GM19240 (cell line): ENCODE measurements around the gene ICE2.

ENCODE experiments used
- DNase-seq: peaks from one replicate; pipeline ENCODE4 v3.0.0; 2011; ENCODE audit warnings: low spot score; ENCODE audit not compliant: insufficient read length

ICE2 gene

DNA sequence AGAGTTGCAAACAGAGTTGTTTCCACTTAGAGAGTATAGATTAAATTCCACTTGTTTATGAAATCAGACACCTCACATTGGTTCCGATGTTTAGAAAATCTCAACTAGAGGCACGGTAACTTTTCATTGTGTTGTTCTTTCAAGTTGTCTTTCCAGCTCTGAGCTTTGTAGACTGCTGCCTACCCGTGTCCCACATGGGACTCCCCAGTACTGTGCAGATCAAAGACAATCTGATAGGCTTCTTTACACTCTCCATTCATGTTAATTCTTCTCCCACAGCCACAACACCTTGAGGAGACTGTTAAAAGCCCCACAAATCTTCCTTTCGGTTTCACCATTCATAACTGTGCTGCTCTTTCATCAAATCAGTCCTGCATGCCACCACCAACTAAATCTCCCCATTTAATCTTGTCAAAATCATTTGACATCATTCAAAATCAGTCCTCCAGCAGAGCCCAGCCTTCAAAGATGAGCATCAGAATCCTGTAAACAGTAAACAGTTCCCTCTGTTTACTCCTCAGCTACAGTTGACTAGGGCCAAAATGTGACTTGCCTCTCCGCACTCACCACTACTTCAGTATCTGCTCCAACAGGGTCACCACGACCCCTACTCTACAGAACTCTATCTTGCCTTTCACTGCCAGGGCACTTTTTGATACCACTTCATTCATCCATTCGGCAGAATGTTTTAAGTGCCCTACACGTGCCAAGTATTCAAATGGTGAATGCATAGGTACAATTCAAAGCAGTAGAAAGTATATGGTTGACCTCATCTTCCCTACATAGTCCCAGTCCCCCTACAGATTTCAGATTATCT lies 89.5 kb downstream of the ICE2 start:
- no peak for DNase-seq

DNA sequence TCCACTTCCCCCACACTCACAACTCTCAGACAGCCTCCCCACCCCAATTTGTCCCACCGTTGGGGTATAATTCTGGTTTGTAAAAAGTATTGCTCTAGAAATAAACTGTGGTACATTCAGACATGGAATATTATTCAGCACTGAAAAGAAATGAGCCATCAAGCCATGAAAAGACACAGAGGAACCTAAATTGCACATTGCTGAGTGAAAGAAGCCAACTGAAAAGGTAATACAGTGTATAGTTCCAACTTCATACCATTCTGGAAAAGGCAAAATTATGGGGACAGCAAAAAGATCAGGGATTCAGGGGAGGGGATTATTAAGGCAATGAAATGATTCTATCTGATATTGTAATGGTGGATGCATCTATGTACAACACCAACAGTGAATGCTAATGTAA lies 91.6 kb downstream of the ICE2 start:
- no peak for DNase-seq

DNA sequence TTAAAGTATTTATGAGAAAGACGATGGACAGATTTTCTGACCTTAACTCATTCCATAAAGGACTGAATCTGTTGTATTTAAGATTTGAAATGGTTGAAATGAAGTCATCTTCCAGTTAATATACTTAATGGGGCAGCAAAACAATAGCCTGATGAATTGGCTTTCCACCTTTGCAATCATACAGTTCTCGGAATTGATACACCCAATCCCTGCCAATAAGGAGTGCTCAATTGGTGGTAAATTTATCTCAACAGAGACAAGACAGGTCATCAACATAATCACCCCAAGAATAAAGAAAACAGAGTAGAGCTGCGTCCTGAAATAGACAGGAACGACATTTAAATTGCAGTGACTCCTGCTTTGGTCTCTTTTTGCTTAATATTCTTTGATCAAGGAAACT lies 92.3 kb downstream of the ICE2 start:
- no peak for DNase-seq

DNA sequence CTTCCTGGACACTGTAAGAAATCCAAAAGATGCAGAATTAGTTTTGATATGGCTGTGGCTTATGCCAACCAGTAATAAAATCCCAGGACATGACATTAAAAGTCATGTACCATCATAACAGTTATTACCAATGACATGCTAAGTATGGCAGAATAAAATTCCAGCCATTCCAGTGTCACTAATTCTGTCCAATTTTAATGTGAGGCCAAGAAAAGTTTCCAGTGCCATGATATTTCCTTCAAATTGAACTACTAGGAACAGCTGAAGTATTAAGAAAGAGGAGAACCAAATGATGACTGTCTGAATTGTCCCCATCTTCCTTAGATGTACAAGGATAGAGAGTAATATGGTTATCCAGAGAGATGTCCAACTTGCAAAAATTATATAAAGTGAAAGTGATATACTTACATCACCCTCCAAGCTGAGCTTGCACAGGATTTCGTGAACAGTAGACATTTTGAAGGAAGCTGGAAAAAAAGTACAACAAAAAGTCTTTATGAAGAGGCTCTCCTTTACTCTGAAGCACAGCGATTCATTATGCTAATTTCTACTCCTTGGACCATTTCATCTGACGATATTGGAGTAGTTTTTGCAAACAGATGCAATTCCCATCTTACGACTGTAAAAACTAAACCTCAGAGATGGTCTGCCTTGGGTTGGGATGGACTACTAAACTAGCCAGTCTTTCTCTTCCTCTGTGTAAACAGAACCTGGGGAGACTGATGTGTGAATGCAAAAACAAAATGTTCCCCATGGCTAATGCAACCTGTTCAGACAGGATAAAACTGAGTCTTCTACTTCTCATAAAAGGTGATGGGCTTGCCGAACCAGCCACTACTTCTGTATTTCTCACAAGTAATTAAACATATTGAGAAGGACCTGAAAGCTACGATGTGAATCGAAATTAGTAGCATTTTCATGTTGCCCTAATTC lies 93.1 kb downstream of the ICE2 start:
- DNase-seq = no peak

DNA sequence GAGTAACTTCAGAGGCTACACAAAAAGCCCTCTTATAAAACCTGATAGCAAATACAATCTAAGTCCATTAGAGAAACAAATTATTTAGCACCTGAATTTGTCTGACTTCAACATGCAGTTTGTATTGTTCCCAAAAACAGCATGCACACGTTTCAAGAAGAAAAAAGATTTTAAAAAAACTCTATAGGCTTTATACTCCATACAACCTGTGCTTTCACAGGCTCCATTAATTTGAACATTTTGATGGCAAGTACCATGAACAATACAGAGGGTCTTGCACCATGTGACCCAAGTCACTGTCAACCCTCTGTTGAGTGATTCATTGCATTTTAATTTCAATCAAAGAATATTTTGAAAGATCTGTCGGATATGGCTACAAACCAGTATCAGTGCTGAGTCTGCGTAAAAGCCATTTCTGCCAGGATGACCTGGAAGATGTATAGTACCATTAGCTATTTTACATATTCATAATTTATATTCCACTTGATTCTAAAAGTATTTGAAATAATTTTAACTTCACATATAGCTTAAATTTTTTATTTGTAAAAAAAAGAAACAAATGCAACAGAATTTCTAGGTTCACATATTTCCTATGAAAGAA lies 94.3 kb downstream of the ICE2 start:
- no peak for DNase-seq

DNA sequence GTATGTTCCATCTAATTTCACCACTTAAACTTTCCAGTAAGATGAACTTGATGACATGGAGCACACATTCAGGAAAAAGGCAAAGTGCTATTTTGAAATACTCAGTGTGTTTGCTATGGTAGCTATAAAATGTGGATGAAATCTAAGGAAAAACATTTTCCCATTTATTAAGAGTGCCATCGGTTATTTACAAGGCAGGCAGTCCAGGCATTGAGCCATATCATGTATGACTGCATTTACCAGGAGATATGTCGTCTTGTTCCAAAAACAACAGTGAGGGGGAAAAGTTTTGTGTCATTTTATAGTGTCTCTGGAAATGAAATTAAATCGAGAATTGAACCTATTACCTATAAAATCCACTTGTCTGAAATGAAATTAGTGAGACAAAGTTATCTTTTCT lies 94.9 kb downstream of the ICE2 start:
- no peak for DNase-seq

DNA sequence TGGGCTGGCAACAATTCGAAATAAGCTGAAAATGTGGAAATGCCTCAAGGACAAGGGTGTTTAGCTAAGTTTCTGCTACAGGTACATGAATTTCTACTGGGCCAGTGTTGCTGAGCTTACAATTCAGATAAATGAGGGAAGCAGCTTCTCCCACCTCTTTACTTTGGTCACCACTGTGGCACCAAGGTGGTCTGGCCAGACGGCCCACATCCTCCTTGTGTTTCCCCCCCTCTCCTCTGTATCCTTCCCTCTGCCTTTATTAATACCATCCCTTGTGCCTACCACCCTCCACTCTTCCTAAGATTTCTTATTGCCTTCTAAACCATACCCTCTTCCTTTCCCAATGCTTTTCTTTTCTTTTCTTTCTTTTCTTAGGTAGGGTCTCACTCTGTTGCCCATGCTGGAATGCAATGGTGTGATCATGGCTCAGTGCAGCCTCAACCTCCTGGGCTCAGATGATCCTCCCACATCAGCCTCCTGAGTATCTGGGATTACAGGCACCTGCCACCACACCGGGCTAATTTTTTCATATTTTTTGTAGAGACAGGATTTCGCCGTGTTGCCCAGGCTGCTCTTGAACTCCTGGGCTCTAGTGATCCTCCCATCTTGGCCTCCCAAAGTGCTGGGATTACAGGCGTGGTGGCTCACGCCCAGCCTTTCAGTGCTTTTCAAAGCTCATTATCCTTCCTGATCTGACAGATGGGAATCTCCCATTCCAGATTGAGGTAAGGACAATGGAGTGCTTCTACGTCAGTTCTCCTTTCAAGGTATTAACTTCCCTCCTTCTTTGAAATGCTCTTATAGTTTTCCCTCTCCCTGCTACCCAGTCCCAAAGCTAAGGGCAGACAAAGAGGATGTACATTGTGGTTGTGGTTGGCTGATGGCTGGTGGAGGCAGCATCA lies 95.9 kb downstream of the ICE2 start:
- DNase-seq = no peak

DNA sequence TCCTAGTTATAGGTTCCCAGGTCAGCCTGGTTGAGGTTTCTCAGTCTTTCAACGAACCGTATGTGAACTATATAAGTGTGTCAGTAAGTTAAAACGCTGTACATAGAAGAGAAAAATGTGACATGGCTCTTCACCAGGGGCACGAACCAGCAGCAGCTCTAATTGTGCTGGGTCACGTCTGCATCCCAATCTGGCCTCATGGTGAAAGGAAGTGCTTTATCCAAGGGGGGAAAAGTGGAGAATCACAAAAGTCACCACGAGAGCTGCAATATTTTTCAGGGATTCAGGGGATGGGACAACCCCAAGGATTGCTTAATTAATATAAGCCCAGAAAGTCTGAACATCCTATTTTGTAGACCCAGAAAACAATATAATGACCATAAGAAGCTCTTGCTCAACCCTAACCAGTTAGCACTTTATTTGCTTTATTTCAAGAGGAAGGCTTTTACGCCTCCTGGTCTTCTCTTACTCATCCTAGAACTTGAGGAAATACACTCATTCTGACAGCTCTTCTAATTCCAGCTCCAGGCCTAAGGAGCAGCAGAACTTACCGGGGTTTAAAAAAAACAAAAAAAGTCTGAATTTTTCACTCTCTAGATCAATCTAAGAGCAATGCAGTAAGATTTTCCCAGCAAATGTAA lies 97.7 kb downstream of the ICE2 start:
- DNase-seq = no peak

DNA sequence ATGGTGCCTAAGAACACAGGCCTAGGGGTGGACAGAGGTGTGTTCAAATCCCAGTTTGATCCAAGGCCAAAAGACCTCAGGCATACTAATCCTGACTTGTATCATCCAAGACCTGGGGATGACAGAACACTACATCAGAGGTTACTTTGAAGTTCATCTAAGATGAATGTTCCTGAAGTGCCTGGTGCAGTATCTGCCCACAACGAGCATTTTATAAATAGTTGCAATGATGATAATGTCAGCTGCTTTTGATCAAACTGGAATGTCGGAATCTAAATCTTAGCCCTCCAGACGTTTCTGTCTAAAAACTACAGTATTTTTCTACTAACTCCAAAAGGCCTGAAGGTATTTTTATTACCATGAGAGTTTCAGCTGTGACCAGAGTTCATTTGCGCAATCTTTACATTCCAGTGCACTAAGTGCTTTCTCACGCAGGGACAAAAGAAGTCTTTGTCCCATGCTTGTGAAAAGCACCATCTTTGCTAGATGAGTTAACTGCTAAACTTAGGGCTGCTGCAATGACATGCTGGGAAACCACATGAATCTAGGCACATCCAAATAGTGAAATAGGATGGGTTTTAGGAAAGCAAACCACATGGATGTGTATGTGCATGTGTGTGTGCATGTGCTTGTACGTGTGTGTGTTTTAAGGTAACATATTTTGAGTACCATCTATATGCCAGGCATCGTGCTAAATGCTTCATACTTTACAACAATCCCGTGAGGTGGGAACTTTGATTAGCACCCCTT lies 99.2 kb downstream of the ICE2 start:
- no peak for DNase-seq

DNA sequence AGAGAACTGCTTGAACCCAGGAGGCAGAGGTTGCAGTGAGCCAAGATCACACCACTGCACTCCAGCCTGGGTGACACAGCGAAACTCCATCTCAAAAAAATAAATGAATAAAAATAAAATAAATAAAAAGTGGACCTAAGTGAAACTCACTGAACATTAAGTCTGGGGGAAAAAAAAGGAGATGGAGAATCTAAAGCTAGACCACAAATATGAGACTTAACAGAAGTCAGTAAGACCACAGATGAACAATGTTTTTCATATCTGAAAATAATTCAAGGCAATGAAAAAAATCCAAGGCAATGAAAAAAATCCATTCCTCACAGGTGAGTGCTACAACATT lies 99.8 kb downstream of the ICE2 start:
- DNase-seq = no peak

DNA sequence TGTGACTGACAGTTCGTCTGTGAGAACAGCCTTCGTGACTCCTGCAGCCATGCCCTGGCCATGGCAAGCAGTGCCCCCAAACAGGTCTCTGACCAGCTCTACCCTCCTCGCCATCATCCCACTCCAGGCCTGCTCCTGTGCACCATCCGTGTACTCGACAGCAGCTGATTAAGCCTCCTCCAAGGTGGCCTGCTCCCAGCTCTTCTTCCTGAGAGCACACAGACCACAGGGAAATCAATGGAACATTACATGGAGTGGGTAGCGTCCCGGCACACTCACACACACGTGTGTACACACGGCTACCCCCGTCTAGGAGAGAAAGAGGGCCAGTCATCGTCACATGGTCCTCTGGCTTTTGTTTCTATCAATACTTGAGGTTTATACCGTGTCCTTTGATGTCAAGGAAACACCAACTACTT lies 102.3 kb downstream of the ICE2 start:
- DNase-seq = no peak

DNA sequence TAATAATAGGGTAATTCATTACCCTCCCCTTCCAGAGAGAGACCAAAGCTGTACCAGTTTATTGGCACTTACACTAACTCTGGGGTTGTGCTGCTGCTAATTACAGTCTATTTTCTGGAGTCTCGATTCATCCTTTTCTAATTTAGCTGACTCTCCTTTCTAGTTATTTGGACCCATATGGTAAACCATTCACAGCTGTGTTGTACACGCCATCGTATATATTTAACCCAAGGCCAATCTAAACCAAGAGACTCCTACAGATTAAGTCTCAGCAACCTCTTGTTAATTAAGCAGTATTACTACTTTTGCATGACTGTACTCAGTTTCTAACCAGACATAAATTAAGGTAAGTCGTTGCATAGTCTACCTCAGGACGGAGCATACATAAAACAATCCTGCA lies 103.6 kb downstream of the ICE2 start:
- no peak for DNase-seq

DNA sequence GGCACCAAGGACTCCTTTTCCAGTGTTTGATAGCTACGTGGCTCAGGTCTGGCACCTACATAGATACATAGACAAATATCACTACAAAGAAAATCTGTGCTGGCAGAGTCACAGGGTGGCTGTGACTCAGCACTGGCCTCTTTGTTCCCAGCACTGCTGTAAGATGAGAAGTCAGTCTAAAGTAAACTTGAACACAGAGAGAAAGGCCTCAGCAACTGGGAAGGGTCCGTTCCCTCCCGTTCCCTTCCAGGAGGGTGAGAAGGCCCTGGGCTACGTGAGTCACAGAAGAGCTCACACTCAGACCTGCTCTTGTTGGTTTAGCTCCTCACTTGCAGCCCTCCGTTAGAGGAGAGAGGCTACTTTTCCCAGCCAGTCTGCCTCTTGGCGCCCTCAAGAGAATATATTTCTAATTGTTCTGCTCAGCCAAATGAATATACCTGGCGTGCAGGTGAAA lies 104.3 kb downstream of the ICE2 start:
- no peak for DNase-seq

DNA sequence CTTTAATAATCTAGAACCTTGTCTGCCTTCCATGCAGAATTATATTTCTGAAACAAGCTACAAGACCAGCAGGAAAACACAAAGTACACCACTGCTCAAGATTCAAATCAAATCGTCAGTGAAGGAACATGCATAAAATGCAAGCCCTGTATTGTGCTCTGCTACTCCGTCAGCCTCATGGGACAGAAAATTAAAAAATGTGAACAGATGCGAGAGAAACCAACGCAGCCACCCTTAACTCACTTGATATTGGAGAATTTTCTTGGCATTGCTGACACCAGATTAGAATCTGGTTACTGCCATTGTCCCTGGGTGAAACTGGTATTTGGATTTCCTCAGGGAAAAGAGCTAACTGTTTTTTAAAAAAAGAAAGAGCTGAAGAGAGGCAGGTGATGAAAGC lies 104.7 kb downstream of the ICE2 start:
- DNase-seq = no peak

DNA sequence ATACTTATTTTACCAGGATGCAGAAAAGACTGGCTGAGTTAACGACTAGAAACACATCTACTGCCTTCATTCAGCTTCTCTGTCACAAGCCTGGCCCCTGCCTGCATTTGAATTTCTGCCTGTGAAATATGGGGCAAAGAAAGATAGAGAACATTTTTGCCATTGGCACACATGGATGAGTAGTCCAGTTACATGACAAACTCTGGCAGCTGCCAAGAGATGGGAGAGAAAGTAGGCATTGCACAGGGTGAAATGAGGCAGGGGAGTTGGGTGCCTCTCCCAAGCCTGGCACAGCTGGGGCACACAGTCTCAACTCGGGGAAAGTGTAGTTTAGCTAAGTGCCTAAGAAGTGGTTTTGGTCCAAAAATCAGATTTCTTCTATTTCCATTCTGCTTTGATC lies 105.2 kb downstream of the ICE2 start:
- DNase-seq = no peak

DNA sequence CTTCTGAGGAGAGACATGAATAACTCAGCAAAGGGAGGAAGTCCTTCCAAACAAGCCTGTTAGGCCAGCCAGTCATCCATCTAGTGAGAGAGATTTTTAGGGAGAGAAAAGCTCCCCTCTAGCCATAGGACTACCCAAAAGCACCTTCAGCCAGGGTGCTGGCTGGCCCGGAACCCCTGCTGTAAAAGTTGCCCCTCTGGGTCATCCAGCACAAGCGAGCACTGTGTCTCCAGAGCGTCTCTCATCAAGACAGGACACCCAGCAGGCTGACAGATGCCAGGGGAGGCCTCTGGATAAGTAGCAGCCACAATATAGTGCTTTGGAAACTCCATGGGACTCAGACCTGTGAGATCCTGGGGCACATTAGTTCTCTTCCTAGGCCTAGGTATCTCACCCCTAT lies 105.6 kb downstream of the ICE2 start:
- DNase-seq = no peak

DNA sequence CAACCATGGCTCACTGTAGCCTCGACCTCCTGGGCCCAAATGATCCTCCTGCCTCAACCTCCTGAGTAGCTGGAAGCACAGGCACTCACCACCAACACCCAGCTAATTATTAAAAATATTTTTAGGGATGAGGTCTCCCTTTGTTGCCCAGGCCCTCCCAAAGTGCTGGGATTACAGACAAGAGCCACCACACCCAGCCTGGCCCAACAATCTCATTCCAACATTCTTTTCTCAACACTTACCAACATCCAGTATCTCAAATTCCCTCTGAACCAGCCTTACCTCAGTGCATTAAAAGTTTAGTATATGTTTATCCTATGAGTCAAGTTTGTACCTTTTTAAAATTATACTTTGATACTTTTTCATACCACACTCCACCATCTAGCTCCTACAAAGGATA lies 106.2 kb downstream of the ICE2 start:
- no peak for DNase-seq

DNA sequence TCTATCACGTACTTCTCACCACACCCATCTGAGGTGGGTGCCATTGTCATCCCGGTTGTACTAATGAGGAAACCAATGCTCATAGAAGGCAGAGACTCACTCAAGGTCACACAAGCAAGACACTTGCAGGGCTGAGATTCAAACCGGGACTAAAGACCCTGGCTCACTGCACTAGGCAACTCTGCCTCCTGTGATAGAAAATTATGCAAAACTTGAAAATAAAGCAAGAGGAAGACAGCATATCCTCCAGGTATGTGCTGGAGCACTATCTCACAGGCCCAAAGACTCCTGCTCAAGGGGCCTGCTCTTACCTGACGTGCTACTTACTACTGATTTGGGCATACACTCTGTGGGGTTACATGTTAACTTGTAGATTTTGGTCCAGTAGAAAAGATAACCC lies 106.7 kb downstream of the ICE2 start:
- no peak for DNase-seq

DNA sequence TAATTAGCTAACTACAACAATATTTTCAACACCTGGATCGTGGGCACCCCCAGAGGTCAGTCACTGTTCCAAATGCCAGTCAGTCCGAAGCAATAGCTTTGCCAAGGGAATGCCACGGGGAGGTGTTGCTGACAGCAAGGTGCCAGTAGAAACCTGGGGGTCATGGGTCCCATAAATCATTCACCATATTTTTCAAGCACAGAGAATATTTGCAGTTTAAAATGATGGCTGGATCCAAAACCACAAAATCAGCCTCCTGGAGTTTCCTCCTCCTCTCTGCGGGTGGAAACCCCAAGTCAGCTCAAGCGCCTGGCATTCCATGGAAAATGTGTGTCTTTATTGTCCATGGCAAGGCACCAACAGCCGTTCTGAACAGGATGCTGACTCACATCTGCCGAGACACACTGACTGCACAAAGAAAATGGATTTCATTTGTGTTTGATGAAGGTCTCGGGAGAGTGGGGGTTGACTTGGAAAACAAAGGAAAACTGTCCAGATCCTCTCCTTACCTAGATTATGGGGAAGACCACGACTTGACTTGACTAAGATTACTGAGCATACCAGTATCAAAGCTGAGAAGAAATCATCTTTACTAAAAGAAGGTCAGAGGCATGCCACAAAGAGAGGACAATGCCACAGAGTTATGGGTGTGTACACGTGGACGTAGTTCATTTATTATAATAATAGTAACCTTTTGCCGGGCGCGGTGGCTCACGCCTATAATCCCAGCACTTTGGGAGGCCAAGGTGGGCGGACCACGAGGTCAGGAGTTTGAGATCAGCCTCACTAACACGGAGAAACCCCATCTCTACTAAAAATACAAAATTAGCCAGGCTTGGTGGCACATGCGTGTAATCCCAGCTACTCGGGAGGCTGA lies 107.5 kb downstream of the ICE2 start:
- no peak for DNase-seq
